Fibroblast of villous mesenchyme (primary cell): ENCODE data around the gene ARHGAP32. TPM values are rescaled to one million over a fixed set of nuclear protein-coding genes. Genes with fewer than 3 reads are reported as not detected.

Experiments used
- DNase-seq: peaks from one replicate; pipeline ENCODE4 v3.0.0-alpha.2; 2010; ENCODE audit warnings: low read depth
- H3K4me3 ChIP-seq: 2 replicates; pipeline ENCODE4 v1.5.1; 2011; ENCODE audit warnings: low read depth, mild to moderate bottlenecking, low read length
- CTCF ChIP-seq: IDR thresholded peaks from 2 replicates; pipeline ENCODE4 v1.5.1; 2012; ENCODE audit warnings: low read depth, mild to moderate bottlenecking, low read length; ENCODE audit not compliant: insufficient read depth
- total RNA-seq: library from RNA; depleted of rRNA; stranded (reverse); fragments of >200 nt; gene quantifications from 2 replicates; pipeline ENCODE4 v1.2.3, GENCODE V29; 2012

The ARHGAP32 gene
- total RNA-seq, 1 donor: 9.5 TPM

- TF ChIP-seq CTCF: peak; percentile 67
- H3K4me3 ChIP-seq: no peak overlapping the region
- peak; percentile 78 for DNase-seq
Measured at GRCh38 chr11:128956401-128957201, 235.5 kb downstream of the ARHGAP32 start.

GRCh38 chr11:128955636-128956035 lies 236.5 kb downstream of the ARHGAP32 start:
- no peak for DNase-seq
- no peak for TF ChIP-seq CTCF
- H3K4me3 ChIP-seq: no peak overlapping the region

- TF ChIP-seq CTCF: no peak
- H3K4me3 ChIP-seq: no peak overlapping the region
- DNase-seq: no peak
Measured at GRCh38 chr11:128953151-128953550, 239.0 kb downstream of the ARHGAP32 start.

- TF ChIP-seq CTCF: no peak
- DNase-seq: peak; percentile 72
- H3K4me3 ChIP-seq: no peak overlapping the region
Measured at GRCh38 chr11:128949791-128950454, 242.2 kb downstream of the ARHGAP32 start.

- peak; percentile 19 for DNase-seq
- no peak overlapping the region for H3K4me3 ChIP-seq
- TF ChIP-seq CTCF: peak; percentile 49
Measured at GRCh38 chr11:128948583-128948982, 243.5 kb downstream of the ARHGAP32 start.

- no peak overlapping the region for H3K4me3 ChIP-seq
- no peak for DNase-seq
- no peak for TF ChIP-seq CTCF
Measured at GRCh38 chr11:128947773-128948172, 244.4 kb downstream of the ARHGAP32 start.
